Neural cell (in vitro differentiated cells): ENCODE results near the gene TRIM62. TPM values are rescaled to one million over a fixed set of nuclear protein-coding genes. Genes with fewer than 3 reads are reported as not detected.
"Not testable (repeated sequence)": the region's sequence is repeated elsewhere in the genome, so short reads cannot be mapped to it uniquely, and the experiment has no call there.

Source experiments
- H2AFZ ChIP-seq: fragments of 200-600, 300-800 bp; sonication (generic), shearing (Covaris generic); 2 replicates; pipeline ENCODE4 v1.6.0; 2014; ENCODE audit warnings: low read depth, mild to moderate bottlenecking, antibody characterized with exemption, low read length, moderate library complexity
- H3F3A ChIP-seq: fragments of 200-600 bp; shearing (Covaris generic); 2 replicates; pipeline ENCODE4 v1.6.1; 2016; ENCODE audit warnings: mild to moderate bottlenecking, moderate library complexity, mixed read lengths, antibody characterized with exemption, low read length; ENCODE audit not compliant: insufficient read depth, poor library complexity, severe bottlenecking
- H3K27ac ChIP-seq: fragments of 200-600, 300-800 bp; sonication (generic), shearing (Covaris generic); 2 replicates; pipeline ENCODE4 v1.5.1; 2014; ENCODE audit warnings: mild to moderate bottlenecking, low read length, moderate library complexity
- H3K27me3 ChIP-seq: fragments of 300-800, 200-600 bp; sonication (generic), shearing (Covaris generic); 2 replicates; pipeline ENCODE4 v1.6.0; 2014; ENCODE audit warnings: mild to moderate bottlenecking, low read depth, low read length, moderate library complexity; ENCODE audit not compliant: insufficient read depth
- H3K36me3 ChIP-seq: fragments of 300-800, 200-600 bp; sonication (generic), shearing (Covaris generic); 2 replicates; pipeline ENCODE4 v1.5.1; 2014; ENCODE audit warnings: mild to moderate bottlenecking, antibody characterized with exemption, low read length, moderate library complexity; ENCODE audit not compliant: insufficient read depth
- H3K4me2 ChIP-seq: fragments of 300-800, 200-600 bp; sonication (generic), shearing (Covaris generic); 2 replicates; pipeline ENCODE4 v1.6.0; 2014; ENCODE audit warnings: mild to moderate bottlenecking, low read length
- H3K4me3 ChIP-seq: fragments of 300-800, 200-600 bp; sonication (generic), shearing (Covaris generic); 2 replicates; pipeline ENCODE4 v1.5.1; 2014; ENCODE audit warnings: mild to moderate bottlenecking, low read length, moderate library complexity
- H3K79me2 ChIP-seq: fragments of 200-600 bp; shearing (Covaris generic); replicated peaks from 2 replicates; pipeline ENCODE4 v1.6.0; 2014; ENCODE audit warnings: mild to moderate bottlenecking, low read length, moderate library complexity; ENCODE audit not compliant: insufficient read depth
- H3K9ac ChIP-seq: fragments of 300-800, 200-600 bp; sonication (generic), shearing (Covaris generic); 2 replicates; pipeline ENCODE4 v1.6.1; 2016; ENCODE audit warnings: mild to moderate bottlenecking, low read length, mixed read lengths
- H3K9me2 ChIP-seq: fragments of 200-600 bp; shearing (Covaris generic); 2 replicates; pipeline ENCODE4 v1.6.1; 2016; ENCODE audit warnings: mild to moderate bottlenecking, low read length, mixed read lengths; ENCODE audit not compliant: insufficient read depth
- H3K9me3 ChIP-seq: fragments of 200-600, 300-800 bp; sonication (generic), shearing (Covaris generic); 2 replicates; pipeline ENCODE4 v1.6.1; 2016; ENCODE audit warnings: mild to moderate bottlenecking, mixed run types, low read length, moderate library complexity, mixed read lengths
- H4K20me1 ChIP-seq: fragments of 200-600 bp; shearing (Covaris generic); 2 replicates; pipeline ENCODE4 v1.6.1; 2016; ENCODE audit warnings: mild to moderate bottlenecking, mixed run types; ENCODE audit not compliant: insufficient read depth
- EP300 ChIP-seq: fragments of 450-650 bp; conservative IDR thresholded peaks from 2 replicates; pipeline ENCODE4 v1.6.1; 2014; ENCODE audit warnings: antibody characterized with exemption, mild to moderate bottlenecking, moderate library complexity; ENCODE audit not compliant: poor library complexity, severe bottlenecking
- EZH2 ChIP-seq: fragments of 200-600, 300-800 bp; shearing (Covaris generic), sonication (generic); IDR thresholded peaks from 2 replicates; pipeline ENCODE4 v1.6.1; 2014; ENCODE audit warnings: antibody characterized with exemption, low read length, borderline replicate concordance, mild to moderate bottlenecking; ENCODE audit not compliant: insufficient read depth, poor library complexity, severe bottlenecking
- MXI1 ChIP-seq: fragments of 450-650 bp; conservative IDR thresholded peaks from 2 replicates; pipeline ENCODE4 v1.6.1; 2014; ENCODE audit warnings: antibody characterized with exemption, mild to moderate bottlenecking; ENCODE audit not compliant: poor library complexity, severe bottlenecking
- POLR2AphosphoS5 ChIP-seq: IDR thresholded peaks from 2 replicates; pipeline ENCODE4 v1.6.1; 2012
- RAD21 ChIP-seq: fragments of 450-650 bp; conservative IDR thresholded peaks from 2 replicates; pipeline ENCODE4 v1.6.1; 2014; ENCODE audit warnings: antibody characterized with exemption, mild to moderate bottlenecking, moderate library complexity
- SMC3 ChIP-seq: fragments of 450-650 bp; conservative IDR thresholded peaks from 2 replicates; pipeline ENCODE4 v1.6.1; 2014; ENCODE audit warnings: antibody characterized with exemption, mild to moderate bottlenecking, moderate library complexity; ENCODE audit not compliant: poor library complexity
- TAF1 ChIP-seq: IDR thresholded peaks from 2 replicates; pipeline ENCODE4 v1.6.1; 2012; ENCODE audit warnings: low read depth
- polyA plus RNA-seq: library from polyadenylated mRNA; depleted of rRNA; stranded (reverse); fragments of >200 nt; gene quantifications from 2 replicates; pipeline ENCODE4 v1.2.3, GENCODE V29; 2014
- TF ChIP-seq, protein P1 (sequence below): IDR thresholded peaks from 2 replicates; pipeline ENCODE4 v1.6.1; 2012; ENCODE audit warnings: borderline replicate concordance
- TF ChIP-seq, protein P2 (sequence below): fragments of 450-650 bp; IDR thresholded peaks from 2 replicates; pipeline ENCODE4 v1.5.1; 2014; ENCODE audit warnings: antibody characterized with exemption, mild to moderate bottlenecking, moderate library complexity; ENCODE audit not compliant: poor library complexity, severe bottlenecking

Gene TRIM62
- polyA plus RNA-seq, 1 donor from 2014 or later = 4.3 TPM

GRCh38 chr1:33111965-33112364 lies 69.9 kb downstream of the TRIM62 start:
- Histone ChIP-seq H3K9me3 (peaks cover 9% of the 10 kb centered on the region), H3F3A (no peaks in the 10 kb centered on the region), H3K9ac (no peak overlapping the region), H3K9me2 (no peaks in the 10 kb centered on the region), H3K4me2 (no peak overlapping the region), H4K20me1 (no peaks in the 10 kb centered on the region), H3K79me2 (no peaks in the 10 kb centered on the region), H2AFZ (no peak overlapping the region), H3K36me3 (peaks cover 4% of the 10 kb centered on the region), H3K27me3 (no peaks in the 10 kb centered on the region), H3K27ac (no peak overlapping the region), H3K4me3 (no peak overlapping the region)
- TF ChIP-seq EZH2 = no peak
- TF ChIP-seq MXI1 = no peak
- TF ChIP-seq RAD21 = peak; percentile 17
- TF ChIP-seq TAF1 = no peak
- TF ChIP-seq, protein P1, sequence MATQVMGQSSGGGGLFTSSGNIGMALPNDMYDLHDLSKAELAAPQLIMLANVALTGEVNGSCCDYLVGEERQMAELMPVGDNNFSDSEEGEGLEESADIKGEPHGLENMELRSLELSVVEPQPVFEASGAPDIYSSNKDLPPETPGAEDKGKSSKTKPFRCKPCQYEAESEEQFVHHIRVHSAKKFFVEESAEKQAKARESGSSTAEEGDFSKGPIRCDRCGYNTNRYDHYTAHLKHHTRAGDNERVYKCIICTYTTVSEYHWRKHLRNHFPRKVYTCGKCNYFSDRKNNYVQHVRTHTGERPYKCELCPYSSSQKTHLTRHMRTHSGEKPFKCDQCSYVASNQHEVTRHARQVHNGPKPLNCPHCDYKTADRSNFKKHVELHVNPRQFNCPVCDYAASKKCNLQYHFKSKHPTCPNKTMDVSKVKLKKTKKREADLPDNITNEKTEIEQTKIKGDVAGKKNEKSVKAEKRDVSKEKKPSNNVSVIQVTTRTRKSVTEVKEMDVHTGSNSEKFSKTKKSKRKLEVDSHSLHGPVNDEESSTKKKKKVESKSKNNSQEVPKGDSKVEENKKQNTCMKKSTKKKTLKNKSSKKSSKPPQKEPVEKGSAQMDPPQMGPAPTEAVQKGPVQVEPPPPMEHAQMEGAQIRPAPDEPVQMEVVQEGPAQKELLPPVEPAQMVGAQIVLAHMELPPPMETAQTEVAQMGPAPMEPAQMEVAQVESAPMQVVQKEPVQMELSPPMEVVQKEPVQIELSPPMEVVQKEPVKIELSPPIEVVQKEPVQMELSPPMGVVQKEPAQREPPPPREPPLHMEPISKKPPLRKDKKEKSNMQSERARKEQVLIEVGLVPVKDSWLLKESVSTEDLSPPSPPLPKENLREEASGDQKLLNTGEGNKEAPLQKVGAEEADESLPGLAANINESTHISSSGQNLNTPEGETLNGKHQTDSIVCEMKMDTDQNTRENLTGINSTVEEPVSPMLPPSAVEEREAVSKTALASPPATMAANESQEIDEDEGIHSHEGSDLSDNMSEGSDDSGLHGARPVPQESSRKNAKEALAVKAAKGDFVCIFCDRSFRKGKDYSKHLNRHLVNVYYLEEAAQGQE = no peak
- TF ChIP-seq, protein P2, sequence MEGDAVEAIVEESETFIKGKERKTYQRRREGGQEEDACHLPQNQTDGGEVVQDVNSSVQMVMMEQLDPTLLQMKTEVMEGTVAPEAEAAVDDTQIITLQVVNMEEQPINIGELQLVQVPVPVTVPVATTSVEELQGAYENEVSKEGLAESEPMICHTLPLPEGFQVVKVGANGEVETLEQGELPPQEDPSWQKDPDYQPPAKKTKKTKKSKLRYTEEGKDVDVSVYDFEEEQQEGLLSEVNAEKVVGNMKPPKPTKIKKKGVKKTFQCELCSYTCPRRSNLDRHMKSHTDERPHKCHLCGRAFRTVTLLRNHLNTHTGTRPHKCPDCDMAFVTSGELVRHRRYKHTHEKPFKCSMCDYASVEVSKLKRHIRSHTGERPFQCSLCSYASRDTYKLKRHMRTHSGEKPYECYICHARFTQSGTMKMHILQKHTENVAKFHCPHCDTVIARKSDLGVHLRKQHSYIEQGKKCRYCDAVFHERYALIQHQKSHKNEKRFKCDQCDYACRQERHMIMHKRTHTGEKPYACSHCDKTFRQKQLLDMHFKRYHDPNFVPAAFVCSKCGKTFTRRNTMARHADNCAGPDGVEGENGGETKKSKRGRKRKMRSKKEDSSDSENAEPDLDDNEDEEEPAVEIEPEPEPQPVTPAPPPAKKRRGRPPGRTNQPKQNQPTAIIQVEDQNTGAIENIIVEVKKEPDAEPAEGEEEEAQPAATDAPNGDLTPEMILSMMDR = peak; percentile 26

DNA sequence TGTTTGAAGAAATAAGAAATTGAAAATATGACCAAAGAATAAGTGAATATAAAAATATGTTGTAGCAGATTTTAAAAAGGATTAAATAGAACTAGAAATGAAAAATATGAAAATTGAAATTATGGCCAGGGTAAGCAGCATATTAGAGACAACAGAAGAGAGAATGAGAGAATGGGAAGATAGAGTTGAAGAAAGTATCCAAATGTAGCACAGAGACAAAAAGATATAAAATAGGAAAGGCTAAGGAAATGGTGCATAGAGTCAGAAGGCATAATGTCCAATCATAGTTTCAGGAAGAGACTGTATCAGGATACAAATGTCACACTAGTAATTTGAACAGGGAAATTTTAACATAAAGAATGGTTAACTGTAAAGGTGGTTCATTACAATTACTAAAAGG lies 71.4 kb downstream of the TRIM62 start:
- H3K27me3 ChIP-seq = no peaks in the 10 kb centered on the region
- peaks cover 9% of the 10 kb centered on the region for H3K9me3 ChIP-seq
- no peak overlapping the region for H3K27ac ChIP-seq
- no peak overlapping the region for H3K9ac ChIP-seq
- no peak overlapping the region for H2AFZ ChIP-seq
- no peaks in the 10 kb centered on the region for H3K9me2 ChIP-seq
- TF ChIP-seq MXI1 (no peak), TAF1 (no peak), EP300 (no peak), RAD21 (no peak), EZH2 (no peak), POLR2AphosphoS5 (no peak), SMC3 (no peak)
- TF ChIP-seq, protein P2 = no peak
- TF ChIP-seq, protein P1 = no peak
- no peaks in the 10 kb centered on the region for H3K79me2 ChIP-seq
- no peak overlapping the region for H3K4me3 ChIP-seq
- H3K4me2 ChIP-seq = no peak overlapping the region
- H3K36me3 ChIP-seq = peaks cover 4% of the 10 kb centered on the region
- no peaks in the 10 kb centered on the region for H3F3A ChIP-seq
- no peaks in the 10 kb centered on the region for H4K20me1 ChIP-seq

DNA sequence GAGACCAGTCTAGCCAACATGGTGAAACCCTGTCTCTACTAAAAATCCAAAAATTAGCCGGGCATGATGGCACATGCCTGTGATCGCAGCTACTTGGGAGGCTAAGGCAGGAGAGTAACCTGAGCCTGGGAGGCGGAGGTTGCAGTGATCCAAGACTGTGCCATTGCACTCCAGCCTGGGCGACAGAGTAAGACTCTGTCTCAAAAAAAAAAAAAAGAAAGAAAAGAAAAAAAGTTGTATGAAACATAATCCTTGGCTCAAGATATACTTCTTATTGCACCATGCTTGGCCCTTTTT lies 81.8 kb downstream of the TRIM62 start:
- not testable (repeated sequence) for H3K4me2 ChIP-seq, H2AFZ ChIP-seq, H3F3A ChIP-seq, H3K36me3 ChIP-seq, H3K27ac ChIP-seq, H3K9me3 ChIP-seq, H3K9ac ChIP-seq, H3K9me2 ChIP-seq, H3K4me3 ChIP-seq, H4K20me1 ChIP-seq, H3K27me3 ChIP-seq, H3K79me2 ChIP-seq
